ENCODE results near the gene SIGLEC12. TPM values are rescaled to one million over a fixed set of nuclear protein-coding genes. Genes with fewer than 3 reads are reported as not detected.

Gene SIGLEC12
- total RNA-seq, 1 donor from 2014 or later: 0.19 TPM

Other genes with a start within 250 kb of the SIGLEC12 start
- not detected for gene IGLON5, start 190.2 kb downstream of the SIGLEC12 start, total RNA-seq
- gene VSIG10L, start 159.7 kb downstream of the SIGLEC12 start, total RNA-seq: 0.51 TPM
- gene ETFB, start 135.4 kb downstream of the SIGLEC12 start, total RNA-seq: 497 TPM
- 1.7 TPM for gene CLDND2, start 132.8 kb downstream of the SIGLEC12 start, total RNA-seq
- gene NKG7, start 129.1 kb downstream of the SIGLEC12 start, total RNA-seq: 3.5 TPM
- gene LIM2, start 113.8 kb downstream of the SIGLEC12 start, total RNA-seq: not detected
- not detected for gene C19orf84, start 111.2 kb downstream of the SIGLEC12 start, total RNA-seq
- 1.1 TPM for gene SIGLEC10, start 84.2 kb downstream of the SIGLEC12 start, total RNA-seq
- 0.08 TPM for gene SIGLEC8, start 43.3 kb downstream of the SIGLEC12 start, total RNA-seq
- not detected for gene CEACAM18, start 23.3 kb downstream of the SIGLEC12 start, total RNA-seq
- 0.24 TPM for gene SIGLEC6, start 29.9 kb upstream of the SIGLEC12 start, total RNA-seq
- 7.4 TPM for gene ZNF175, start 69.5 kb upstream of the SIGLEC12 start, total RNA-seq
- not detected for gene SIGLEC5, start 128.6 kb upstream of the SIGLEC12 start, total RNA-seq
- 1.2 TPM for gene SIGLEC14, start 145.0 kb upstream of the SIGLEC12 start, total RNA-seq
- 14.6 TPM for gene SPACA6, start 191.5 kb upstream of the SIGLEC12 start, total RNA-seq
- gene HAS1, start 222.2 kb upstream of the SIGLEC12 start, total RNA-seq: 0.57 TPM